RPMI8226 (cell line): ENCODE results near the gene INPP5D.
"Not testable (repeated sequence)": the region's sequence is repeated elsewhere in the genome, so short reads cannot be mapped to it uniquely, and the experiment has no call there.

Source experiments
- DNase-seq: peaks from one replicate; pipeline ENCODE4 v3.0.0-alpha.2; 2015

INPP5D gene

GRCh38 chr2:233189025-233189424 lies 128.9 kb downstream of the INPP5D start:
- DNase-seq = no peak

GRCh38 chr2:233191016-233191415 lies 130.9 kb downstream of the INPP5D start:
- DNase-seq = not testable (repeated sequence)

- DNase-seq = no peak
These were observed 133.6 kb downstream of the INPP5D start for GRCh38 chr2:233193738-233194137.

DNA sequence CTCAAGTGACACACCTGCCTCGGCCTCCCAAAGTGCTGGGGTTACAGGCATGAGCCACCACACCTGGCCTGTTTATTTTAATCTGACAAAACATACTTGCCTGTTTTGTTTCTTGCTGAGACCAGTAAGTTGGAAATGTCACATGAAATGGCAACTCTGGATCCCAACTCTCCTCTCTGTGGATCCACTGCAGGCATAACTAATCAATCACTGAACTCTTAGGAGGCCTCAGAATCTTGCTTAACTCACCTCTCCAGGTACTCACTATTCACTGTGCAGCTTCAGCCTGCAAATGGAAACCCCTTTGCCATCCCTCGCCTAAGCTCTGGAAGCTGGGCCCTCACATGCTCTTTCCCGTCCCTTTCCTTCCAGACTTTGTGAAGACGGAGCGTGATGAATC lies 134.9 kb downstream of the INPP5D start:
- DNase-seq = no peak

DNA sequence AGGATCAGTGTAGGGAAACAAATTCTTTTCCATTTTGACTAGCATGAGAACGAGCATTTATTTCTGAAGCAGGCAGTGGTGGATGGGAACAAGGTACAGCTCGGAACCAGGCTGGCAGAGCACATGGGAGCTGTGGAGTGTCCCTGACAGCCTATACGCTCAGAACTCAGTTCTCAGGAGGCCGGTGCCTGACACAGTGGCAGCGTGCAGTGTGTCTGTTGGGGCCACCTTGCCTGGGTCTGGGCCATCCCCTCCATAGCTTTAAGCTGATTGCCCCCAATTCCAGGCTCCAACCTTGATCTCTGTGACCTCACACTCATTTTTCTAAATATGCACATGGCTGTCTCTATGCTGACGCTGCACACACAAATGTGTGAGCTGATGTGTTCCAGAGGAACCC lies 136.9 kb downstream of the INPP5D start:
- DNase-seq = no peak

GRCh38 chr2:233198026-233198425 lies 137.9 kb downstream of the INPP5D start:
- DNase-seq = no peak

DNA sequence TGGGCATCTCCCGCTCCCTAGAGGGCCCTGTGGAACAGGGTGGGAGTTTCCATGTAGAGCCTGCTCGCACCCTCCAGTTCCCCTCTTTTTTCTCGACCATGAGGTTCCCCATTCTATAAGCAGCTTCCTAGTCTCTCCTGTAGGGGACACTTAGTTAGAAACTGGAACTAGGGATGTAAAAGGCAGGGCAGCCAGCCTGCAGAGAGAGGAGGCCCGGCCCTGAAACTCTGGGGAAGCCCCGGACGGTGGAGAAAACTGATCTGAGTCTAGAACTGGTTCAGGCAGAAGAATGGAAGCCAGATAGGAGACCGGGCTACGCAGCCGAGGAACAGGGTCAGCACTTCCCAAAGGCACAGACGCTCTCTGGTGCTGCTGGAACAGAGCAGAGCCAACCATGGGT lies 139.7 kb downstream of the INPP5D start:
- no peak for DNase-seq

DNA sequence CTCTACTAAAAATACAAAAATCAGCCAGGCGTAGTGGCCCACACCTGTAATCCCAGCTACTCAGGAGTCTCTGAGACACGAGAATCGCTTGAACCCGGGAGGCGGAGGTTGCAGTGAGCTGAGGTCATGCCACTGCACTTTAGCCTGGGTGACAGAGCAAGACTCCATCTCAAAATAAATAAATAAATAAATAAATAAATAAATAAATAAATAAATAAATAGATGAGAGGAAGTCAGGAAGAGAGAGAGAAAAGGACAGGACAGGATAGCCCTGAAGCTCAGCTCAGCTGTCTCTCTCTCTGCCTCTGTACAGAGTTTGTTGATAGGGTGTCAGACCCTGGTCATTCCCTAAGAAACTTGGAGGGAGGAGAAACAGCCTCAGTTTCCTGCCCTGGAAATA lies 140.6 kb downstream of the INPP5D start:
- DNase-seq = not testable (repeated sequence)

DNA sequence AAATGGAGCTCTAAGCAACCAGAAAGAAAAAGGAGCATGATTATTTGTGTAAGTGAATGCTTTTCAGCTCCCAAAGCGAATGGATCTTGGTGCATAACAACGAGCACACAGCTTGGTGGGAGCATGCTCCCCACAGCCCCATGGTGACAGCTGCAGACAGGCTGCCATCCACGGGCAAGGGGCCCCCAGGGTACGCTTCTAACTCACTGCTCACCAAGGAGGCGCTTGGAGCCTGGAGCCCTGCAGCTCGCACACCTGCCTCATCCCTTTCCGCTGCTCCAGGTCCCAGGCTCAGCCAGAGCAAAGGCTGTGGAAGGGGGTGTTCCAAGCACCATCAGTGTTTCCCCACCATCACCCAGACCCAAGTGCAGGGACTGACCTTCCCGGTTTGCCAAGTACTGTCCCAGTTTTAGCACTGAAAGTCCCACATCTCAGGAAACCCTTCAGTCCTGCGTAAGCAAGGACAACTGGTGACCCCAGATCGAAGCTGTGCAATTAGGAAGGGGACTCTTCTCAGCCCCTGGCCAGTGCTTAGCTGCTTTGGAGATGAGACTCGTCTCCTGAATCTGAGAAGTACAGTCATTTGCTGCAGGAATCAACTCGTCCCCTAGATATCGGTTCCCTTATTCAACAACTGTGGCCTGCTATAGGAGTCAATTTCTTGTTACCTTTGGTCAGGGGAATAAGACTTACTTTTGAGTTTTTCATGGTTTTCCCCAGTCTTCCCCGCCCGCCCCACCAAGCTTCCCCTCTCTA lies 141.3 kb downstream of the INPP5D start:
- no peak for DNase-seq

DNA sequence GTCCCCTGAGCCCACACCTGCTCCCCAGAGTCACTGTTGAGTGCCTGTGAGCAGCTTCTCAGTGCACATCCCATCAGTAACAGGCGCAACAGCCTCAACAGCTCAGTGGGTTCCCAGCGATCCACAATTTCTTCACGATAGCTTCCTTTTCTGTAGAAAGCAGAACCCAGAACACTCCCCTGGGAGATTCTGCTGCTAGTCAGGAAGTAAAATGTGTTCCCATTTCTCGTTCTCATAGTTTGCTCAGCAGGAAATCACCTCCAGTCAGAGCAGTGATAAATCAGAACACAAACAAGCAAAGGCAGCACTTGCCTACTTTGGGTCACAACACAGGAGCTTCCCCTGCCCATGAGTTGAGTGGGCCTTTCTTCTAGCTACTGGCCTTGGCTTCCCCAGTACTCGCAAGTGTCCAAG lies 142.4 kb downstream of the INPP5D start:
- no peak for DNase-seq

DNA sequence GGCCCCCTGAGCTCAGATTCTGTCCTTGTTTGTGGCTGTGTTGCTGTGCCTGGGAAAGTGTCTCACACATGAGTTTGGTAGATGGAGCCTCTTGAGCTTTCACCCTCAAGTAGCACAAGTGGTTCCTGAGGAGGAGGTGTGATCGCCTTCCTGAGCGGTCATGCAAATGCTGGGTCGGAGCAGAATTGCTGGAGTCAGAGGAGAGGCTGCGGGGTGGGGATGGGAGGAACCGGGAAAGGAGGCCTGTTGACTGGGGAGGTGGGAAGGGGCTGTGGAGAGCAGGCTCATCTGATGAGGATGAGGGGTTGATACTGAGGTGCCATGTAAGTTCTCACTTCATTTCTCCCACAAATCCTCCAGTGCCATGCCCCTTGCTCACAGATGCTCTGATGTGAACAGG lies 142.9 kb downstream of the INPP5D start:
- DNase-seq = no peak

GRCh38 chr2:233204286-233204936 lies 144.3 kb downstream of the INPP5D start:
- no peak for DNase-seq

GRCh38 chr2:233208382-233209116 lies 148.4 kb downstream of the INPP5D start:
- no peak for DNase-seq

DNA sequence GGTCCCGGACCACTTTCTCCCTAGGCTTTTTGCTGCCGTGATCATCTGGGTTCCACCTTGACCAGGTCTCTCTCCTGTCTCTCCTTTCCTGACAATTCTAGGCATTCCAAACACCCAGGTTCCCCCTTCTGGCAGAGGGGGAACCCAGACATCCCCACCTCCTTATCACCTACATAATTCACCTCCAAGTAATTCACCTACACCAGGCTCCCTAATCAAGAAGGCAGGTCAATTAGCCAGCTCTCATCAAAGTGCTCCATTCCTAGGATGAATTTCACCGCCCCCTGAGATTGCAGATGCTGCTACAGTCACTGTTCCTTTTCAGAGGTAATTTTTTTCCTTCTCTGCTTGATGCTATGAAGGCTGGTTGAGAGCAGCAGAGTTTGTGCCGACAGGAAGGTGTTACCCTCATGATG lies 149.0 kb downstream of the INPP5D start:
- DNase-seq = no peak

DNA sequence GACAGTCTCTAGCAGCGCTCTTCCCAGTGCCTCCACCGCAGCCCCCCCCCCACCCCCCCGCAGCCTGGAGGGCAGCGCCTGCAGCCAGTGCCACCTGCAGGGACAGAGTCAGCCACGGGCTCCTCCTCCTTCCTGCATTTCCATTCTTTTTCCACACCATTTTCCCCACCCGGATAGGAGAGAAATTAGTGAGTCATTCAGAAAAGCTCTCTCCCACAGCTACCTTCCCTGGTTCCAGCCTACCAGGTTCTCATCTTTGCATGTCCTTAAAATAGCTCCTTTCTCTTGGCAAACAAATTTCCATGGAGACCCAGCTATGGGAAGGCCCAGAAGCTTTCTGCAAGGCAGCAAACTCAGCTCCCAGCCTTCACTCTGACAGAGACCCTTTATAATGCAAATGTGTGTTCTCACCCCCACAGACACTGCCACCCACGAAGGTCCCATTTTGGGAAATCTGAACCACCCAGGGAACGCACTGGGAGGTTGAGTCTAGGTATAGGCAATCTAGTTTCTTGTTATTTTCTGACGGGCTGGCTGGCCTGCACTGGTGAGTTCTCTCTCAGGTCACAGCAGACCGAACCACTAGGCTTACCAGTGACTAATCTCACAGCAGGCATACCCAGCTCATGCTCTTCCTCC lies 149.5 kb downstream of the INPP5D start:
- DNase-seq = no peak

GRCh38 chr2:233210281-233210680 lies 150.1 kb downstream of the INPP5D start:
- DNase-seq = no peak

DNA sequence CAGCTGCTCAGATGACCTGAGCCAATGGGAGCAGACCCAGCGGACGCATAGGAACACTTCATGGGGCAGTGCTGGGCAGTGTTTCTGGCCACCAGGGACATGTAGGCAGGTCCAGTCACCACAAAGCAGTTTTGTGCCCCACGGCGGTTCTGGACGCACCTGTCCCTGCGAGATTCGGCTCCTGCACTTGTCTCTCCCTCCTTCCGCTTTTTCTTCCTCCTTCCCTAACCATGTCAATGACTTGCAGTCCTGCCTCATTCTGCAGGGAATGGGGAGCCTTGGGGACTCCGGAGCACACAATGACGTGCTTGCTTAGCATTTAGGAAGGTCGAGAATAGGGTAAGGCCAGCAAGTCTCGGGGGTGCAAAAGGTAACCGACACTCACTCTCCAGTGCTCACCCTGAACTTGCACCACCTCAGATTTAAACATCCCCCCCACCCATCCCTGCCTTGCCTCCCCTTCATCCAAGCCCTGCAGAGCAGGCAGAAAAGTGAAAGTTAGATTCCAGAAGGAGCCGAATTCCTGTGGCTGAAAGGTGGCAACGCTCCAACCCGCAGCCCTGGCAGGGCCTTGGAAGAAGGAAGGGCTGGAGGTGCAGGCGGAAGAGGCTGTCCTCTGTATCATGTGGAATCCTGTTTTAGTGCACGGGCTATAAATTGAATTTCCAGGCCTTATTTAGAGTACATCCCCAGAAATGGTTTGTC lies 150.9 kb downstream of the INPP5D start:
- no peak for DNase-seq

GRCh38 chr2:233211548-233211895 lies 151.4 kb downstream of the INPP5D start:
- no peak for DNase-seq

GRCh38 chr2:233213011-233213410 lies 152.9 kb downstream of the INPP5D start:
- DNase-seq = no peak

GRCh38 chr2:233213975-233214374 lies 153.8 kb downstream of the INPP5D start:
- DNase-seq = no peak

GRCh38 chr2:233217892-233218377 lies 157.8 kb downstream of the INPP5D start:
- DNase-seq = no peak

- no peak for DNase-seq
These were observed 158.7 kb downstream of the INPP5D start for GRCh38 chr2:233218836-233219235.

- no peak for DNase-seq
These were observed 159.7 kb downstream of the INPP5D start for GRCh38 chr2:233219848-233220247.
